C1 segment of cervical spinal cord (tissue), 14 donors: ENCODE measurements around the gene PTPRA.
"Not testable (repeated sequence)": the region's sequence is repeated elsewhere in the genome, so short reads cannot be mapped to it uniquely, and the experiment has no call there.

Experiments used
- DNase-seq, 14 donors: peaks; one replicate each; lab custom pipeline; 2025; lab: John Stamatoyannopoulos, UW

The PTPRA gene

DNA sequence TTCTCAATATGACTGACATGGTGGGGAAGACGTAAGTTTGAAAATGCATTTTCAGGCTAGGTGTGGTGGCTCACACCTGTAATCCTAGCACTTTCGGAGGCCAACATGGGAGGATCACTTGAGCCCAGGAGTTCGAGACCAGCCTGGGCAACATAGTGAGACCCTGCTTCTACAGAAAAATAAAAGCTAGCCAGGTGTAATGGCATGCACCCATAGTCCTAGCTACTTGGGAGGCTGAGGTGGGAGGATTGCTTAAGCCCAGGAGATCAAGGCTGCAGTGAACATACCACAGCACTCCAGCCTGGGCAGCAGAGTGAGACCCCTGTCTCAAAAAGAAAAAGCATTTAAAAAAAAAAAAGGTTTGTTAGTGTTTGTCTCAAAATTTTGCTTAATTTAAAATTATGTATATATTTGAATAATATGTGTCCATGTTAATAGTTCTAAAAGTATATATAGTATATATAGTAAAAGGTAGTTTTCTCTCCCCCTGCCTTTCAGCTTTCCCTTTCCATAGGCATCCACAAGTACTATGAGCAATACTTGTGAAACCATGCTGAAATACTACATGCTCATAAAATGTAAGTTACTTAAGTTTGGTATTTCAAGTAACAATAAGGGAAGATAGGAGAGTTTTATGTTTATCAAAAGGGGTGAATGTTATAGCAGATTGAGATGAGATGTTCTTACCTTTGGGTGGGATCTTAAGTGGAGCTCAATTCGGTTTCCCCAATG lies 15.1 kb downstream of the PTPRA start:
- no peak for DNase-seq

DNA sequence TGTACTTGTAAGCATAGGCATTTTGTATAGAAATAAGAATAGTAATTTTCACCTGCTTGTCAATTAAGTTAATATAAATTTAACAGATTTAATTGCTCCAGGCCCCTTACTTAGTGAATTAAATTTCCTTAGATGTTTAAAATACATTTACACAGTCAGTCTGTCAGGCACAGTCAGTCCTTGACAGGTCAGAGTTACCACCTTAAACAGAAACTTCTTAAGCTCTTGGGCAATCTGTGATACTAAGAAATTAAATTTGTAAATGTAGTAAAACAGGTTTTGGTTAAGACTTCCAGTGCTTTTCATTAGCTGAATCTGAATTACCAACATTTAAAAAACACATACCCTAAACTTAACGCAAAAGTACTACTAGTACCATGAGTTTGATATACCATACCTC lies 15.9 kb downstream of the PTPRA start:
- DNase-seq, result no peak

DNA sequence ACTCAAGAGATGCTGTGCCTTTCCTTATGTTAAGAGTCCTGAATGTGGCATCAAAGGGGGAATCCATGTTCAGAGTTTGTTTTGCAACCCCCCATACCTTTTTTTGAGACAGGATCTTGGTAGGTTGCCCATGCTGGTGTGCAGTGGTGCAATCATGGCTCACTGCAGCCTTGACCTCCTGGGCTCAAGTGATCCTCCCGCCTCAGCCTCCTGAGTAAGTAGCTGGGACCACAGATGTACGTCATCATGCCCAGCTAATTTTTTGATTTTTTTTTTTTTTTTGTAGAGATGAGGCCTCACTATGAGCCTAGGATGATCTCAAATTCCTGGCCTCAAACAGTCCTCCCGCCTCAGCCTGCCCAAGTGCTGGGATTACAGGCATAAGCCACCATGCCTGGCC lies 16.5 kb downstream of the PTPRA start:
- no peak for DNase-seq

DNA sequence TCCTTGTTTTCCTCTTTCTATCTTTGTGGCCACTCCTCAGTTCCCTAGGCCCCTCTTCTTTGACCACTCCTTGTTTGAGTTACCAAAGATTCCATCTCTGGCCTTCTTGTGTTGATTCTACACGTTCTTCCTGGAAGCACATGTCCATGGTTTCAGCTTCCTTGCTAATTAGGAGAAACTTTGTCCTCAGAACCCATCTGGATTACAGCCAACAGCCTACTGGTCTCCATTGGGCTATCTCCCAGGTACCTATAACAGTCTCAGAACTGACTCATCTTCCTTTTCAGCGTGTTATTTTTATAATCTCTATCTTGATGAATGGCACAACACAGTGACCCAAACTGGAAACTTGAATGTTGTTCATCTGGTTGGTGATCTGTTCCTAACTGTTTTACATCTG lies 17.5 kb downstream of the PTPRA start:
- no peak for DNase-seq

DNA sequence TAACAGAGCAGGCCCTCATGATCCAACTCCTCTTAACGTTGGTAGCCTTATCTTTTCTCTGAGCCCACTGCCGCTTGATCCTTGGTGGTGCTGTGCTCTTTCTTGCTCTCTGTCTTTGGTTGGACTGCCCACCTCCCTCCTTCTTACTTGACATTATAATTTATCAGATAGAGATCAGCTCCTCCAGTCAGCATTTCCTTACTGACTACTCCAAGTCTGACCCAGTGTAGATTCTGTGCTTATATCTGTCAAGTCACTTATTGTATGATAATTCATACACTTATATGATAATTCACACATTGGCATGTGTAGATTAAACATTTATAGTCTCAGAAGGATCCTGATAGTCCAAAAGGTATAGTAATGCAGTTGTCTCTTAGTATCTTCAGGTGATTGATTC lies 18.1 kb downstream of the PTPRA start:
- no peak for DNase-seq

GRCh38 chr20:2892376-2892775 lies 19.1 kb downstream of the PTPRA start:
- DNase-seq, result no peak

GRCh38 chr20:2894221-2894620 lies 20.9 kb downstream of the PTPRA start:
- DNase-seq, result no peak

GRCh38 chr20:2895154-2895553 lies 21.9 kb downstream of the PTPRA start:
- not testable (repeated sequence) for DNase-seq

- DNase-seq, result no peak
Observed at GRCh38 chr20:2899243-2899642, 26.0 kb downstream of the PTPRA start.

- DNase-seq, result no peak
Observed at GRCh38 chr20:2900845-2901592, 27.7 kb downstream of the PTPRA start.

DNA sequence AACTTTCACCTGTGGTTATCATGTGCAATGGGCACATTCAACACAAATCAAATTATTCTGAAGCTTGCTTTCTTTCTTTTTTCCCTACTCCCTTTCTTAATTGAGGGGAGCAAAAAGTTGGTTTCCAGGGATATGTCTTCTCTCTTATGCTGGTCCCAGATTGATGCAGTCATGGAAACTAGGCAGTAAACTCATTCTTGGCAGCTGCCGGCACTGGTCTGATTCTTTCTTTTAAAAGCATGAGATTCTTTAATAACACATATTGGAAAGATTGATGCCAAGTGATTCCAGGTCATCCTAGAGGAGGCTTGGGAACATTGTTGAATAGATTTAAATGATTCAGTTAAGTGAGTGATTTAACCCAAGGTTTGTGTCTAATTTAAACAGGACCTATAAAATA lies 29.0 kb downstream of the PTPRA start:
- no peak for DNase-seq

- DNase-seq, result no peak
Observed at GRCh38 chr20:2902818-2903217, 29.5 kb downstream of the PTPRA start.

GRCh38 chr20:2903686-2904085 lies 30.4 kb downstream of the PTPRA start:
- DNase-seq, result no peak

DNA sequence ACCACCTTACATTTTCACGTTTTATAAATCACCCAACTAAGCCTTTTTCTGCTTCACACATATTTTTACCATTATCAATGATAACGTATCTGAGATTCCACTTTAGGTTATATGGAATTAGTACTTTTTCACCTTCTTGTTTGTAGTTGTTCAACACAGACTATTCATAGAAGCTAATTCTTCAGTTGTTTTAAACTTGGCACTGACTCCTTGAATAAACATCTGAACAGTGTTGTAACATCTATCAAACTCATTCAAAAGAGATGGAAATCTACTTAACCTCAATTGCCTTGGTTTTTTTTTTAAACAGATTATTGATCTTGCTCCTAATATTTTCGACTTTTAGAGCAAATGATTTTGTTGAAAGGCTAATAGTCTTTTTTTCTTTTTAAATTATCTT lies 34.2 kb downstream of the PTPRA start:
- DNase-seq, result no peak

- DNase-seq, result no peak
Observed at GRCh38 chr20:2909953-2910352, 36.7 kb downstream of the PTPRA start.

DNA sequence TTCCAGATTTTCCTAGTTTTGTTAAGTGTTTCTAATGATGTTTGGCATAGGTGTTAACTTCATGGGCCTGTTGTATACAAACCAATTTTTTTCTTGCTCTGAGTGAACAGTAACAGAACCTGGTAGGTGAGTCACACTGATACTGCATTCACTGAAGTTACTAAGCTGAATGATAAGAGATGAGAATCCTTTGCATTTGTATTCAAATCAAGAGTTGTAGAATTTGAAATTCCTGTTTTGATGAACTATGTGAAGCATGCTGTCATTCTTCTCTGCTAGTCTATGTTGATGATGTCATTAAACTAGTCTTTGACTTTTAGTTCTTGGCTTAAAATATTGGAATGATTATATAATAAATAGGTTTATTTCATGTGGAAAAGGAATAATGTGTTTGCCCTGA lies 37.9 kb downstream of the PTPRA start:
- no peak for DNase-seq

DNA sequence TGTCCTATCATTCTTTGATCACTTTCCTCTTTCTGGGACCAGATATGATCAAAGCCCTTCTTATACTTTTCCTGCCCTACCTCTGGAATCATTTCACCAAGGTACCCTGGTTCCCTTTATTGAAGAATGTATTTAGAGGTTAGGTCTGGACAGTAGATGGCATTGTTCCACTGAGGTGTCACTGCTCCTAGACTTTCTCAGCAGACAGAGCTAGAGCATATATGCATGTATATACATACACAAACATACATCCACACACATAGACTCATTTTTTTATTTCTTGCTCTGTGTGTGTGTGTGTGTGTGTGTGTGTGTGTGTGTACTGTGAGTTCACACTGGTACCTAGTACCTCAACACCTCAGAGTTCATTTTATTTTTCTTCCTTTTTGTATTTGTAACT lies 40.9 kb downstream of the PTPRA start:
- DNase-seq, result no peak

DNA sequence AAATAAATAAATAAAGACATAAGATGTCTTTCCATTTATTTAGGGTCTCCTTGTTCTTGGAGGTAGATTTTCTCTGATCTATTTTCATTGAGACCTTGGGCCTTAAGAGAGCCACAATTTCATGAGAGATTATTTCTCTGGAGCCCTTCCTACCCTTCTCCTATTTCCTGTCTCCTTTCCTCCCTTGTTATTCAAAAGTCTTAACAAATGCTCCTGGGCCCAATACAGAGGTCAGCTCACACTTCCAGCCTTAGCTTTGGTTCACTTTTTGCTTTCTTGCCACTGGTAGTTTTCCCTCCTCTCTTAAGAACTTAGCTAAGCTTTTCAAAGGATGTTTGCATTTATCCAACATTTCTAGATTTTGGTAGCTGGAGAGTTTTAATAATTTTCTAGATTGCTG lies 44.0 kb downstream of the PTPRA start:
- DNase-seq, result no peak

- no peak for DNase-seq
Observed at GRCh38 chr20:2918096-2919049, 45.1 kb downstream of the PTPRA start.

DNA sequence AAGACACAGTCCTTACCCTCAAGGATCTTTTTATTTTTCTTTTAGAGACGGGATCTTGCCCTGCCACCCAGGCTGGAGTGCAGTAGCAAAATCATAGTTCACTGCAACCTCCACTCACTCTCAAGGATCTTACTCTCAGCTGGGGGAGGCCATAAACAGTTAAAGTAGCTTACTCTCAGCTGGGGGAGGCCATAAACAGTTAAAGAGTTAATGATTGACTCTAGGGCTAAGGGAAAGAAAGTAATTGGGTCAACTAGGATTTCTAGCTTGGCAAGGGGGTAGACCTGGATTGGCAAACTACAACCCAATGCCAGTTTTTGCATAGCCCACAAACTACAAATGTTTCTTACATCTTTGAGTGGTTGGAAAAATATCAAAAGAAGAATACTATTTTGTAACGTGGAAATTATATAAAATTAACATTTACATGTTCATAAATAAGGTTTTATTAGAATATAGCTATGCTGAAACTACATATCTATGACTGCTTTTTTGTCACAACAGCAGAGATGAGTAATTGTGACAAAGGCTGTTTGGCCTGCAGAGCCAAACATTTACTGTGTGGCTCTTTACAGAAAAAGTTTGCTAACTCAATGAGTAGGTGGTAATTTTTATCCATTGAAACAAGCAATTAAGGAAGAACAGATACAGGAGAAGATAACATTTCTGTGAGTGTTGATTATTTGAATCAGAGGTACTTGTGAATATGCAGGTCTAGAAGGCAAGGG lies 46.4 kb downstream of the PTPRA start:
- DNase-seq, result no peak

DNA sequence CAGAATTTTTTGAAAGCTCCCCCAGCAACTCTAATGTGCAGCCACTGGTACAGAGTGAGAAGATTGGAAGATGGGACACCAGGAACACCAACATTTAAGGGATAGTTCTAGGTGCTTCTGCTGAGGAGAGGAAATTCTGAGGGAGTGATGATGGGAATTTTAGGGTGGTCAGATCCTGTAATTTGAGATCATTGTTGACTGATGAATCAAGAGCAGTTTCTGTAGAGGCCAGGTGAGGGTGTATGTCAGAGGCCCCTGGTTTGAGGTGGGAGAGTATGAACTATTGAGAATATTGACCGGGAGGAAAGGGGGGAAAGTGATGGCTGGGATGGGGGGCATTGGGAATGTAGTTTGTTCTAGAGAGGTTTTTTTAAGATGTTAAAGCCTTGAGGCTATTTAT lies 47.2 kb downstream of the PTPRA start:
- DNase-seq, result no peak

- DNase-seq, result no peak
Observed at GRCh38 chr20:2921506-2921905, 48.2 kb downstream of the PTPRA start.
